Measurements from ENCODE around the gene RASSF3.
"Not testable (repeated sequence)": the region's sequence is repeated elsewhere in the genome, so short reads cannot be mapped to it uniquely, and the experiment has no call there.

The RASSF3 gene

GRCh38 chr12:64634508-64635092 is 24.3 kb downstream of the RASSF3 start:
- no peak for DNase-seq

DNA sequence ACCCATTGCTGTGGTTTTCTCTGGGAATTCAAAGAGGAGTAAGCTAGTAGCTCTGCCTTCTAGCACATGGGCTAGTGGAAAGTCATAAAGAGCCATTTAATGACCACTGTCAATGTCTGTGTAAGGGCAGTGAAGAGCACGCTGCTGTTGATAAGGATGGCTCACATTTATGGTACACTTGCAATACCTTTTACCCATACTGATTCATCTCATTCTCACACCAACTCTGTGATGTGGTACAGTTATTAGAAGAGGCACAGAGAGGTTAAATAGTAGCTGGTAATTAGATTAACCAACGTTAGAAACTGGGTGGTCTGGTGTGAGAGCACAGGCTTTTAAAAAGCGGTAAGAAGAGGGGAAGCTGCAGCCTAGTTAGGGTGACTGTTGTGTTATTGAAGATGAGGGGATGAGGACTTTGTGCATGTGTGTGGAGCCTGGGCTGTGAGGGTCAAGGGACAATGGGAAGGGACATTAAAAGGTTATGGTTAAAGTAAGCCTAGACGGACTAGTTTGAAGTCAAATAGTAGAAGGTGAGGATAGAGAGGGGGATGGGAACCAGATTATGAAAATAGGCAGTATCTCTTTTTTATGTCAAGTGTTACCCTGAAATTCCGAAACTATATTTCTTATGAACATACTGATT is 25.2 kb downstream of the RASSF3 start:
- DNase-seq: no peak

DNA sequence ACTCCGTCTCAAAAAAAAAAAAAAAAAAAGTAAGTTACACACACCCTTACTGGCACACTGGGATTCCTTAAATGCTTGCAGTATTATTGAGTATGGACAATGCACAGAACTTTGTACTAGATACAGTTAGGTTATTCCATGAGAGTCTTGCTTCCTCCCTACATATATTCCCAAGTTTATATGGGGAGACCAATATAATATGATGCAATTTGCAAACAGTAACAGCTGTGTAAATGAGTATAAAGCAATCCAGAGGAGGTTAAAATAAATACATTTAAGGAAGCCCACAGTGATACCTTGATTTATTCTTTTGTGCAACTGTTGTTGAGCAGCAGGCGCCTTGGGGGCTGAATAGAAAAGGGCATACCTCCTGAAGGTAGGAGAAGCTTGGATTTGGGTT is 26.6 kb downstream of the RASSF3 start:
- DNase-seq: no peak

GRCh38 chr12:64639466-64639865 is 29.2 kb downstream of the RASSF3 start:
- DNase-seq: no peak

DNA sequence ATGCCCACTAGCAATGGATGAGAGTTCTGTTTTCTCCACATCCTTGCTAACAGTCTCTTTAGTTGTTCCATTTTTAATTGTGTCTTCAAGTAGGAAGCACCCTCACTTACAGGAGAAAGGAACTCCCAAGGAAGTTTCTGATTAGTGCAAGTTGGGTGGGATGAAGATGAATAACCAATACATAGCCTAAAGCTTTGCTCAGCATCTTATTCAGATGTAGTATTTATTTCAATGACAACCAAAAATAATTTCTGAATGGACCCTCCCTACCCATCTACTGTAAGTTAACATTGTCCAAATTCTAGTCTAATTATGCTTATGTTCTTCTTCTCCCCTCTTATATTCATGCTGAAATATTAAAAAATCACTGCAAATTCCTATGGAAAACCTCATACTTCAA is 36.0 kb downstream of the RASSF3 start:
- DNase-seq: no peak

- no peak for DNase-seq
Observed at GRCh38 chr12:64649487-64649886, 39.2 kb downstream of the RASSF3 start.

GRCh38 chr12:64650762-64651161 is 40.5 kb downstream of the RASSF3 start:
- no peak for DNase-seq

GRCh38 chr12:64652346-64652745 is 42.1 kb downstream of the RASSF3 start:
- no peak for DNase-seq

DNA sequence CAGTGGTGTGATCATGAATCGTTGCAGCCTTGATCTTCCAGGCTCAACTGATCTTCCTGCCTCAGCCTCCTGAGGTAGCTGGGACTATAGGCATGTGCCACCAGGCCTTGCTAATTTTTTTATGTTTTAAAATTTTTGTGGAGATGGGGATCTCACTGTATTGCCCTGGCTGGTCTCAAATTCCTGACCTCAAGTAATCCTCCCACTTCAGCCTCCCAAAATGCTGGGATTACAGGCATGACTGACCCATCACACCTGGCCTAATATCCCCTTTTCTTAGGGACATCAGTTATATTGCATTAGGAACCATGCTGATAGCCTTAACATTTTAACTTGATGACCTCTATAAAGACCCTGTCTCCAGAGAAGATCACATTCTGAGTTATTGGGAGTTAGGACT is 42.8 kb downstream of the RASSF3 start:
- DNase-seq: no peak

DNA sequence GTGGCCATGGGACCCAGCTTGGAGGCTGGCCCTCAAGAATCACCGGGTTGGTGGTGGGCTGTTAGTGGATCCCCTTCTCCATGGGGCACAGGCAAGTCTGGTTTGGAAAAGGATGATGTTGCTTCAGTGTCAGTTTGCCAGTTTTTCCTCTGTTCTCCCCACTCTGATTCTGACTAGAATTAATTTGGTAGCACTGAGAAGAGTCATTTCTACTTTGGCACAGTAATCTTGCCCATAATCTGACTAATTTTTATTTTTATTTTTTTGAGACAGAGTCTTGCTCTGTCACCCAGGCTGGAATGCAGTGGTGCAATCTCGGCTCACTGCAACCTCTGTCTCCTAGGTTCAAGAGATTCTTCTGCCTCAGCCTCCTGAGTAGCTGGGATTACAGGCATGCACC is 43.6 kb downstream of the RASSF3 start:
- not testable (repeated sequence) for DNase-seq

- no peak for DNase-seq
Observed at GRCh38 chr12:64655141-64655540, 44.8 kb downstream of the RASSF3 start.

GRCh38 chr12:64656429-64656828 is 46.1 kb downstream of the RASSF3 start:
- no peak for DNase-seq

- DNase-seq: no peak
Observed at GRCh38 chr12:64658892-64659481, 48.7 kb downstream of the RASSF3 start.

DNA sequence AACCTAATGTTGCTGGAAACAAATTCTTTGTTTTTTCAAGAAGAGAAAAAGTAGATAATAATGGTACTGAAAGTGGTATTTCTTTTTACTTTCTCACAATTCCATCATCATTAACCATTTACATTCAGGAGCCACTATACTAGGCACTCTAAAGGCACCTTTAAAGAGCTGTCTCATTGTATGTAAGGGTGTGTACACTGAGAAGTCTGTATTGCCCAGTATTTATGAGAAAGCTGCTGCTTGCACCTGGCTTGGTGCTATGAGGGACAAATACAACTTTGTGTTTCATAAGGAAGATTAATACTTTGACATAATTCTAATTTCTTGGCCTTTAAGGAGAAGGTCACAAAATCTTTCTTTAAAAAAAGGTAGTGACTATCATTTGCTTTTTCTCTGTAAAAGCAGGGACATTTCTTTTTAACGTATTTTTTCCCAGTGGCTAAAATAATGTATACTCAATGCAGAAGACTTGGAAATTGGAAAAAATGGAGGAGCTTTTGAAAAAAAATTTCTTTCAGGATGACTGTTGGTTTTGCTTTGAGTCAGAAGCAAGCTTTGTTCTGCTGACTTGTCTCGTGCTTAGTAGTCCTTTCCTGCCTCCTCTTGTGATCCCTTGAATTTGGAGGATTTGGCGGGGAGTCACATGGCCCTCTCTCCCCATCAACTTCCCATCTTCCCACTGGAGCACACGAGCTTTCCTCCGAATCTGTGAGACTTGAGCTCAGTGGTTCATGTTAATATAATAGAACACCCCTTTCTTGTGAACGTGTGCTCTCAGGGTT is 50.1 kb downstream of the RASSF3 start:
- no peak for DNase-seq

DNA sequence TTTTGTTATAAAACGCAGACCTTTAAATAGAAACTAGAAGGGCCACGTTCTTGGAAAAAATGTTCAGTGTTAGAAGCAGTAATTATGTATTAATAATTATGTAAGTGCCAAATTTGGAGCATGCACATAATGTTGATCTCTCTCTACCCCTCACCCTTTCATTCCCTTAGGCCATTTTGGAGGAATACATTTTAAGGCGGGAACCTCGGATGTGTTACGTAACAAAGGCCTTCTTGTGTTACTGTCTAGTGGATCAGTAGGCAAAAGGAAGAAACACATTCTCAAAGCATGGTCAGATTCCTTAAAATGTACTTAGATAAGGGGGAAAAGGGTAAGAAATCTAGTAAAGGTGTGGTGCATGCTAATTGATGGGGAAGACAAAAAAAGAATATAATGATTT is 52.7 kb downstream of the RASSF3 start:
- no peak for DNase-seq

DNA sequence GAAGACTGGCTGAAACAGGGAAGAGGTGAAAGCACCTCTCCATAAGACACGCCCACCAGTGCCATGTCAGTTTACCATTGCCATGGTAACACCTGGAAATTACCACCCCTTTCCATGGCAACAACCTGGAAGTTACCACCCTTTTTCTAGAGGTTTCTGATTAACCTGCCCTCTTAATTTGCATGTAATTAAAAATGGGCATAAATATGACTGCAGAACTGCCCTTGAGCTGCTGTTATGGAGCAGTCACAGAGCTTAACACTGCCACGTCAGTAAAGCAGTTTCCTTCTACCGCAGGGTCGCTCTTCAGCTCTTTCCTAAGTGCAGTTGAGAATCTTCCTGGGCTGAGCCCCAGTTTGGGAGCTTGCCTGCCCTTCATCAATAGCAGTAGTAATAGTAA is 55.2 kb downstream of the RASSF3 start:
- DNase-seq: peak; percentile 50

DNA sequence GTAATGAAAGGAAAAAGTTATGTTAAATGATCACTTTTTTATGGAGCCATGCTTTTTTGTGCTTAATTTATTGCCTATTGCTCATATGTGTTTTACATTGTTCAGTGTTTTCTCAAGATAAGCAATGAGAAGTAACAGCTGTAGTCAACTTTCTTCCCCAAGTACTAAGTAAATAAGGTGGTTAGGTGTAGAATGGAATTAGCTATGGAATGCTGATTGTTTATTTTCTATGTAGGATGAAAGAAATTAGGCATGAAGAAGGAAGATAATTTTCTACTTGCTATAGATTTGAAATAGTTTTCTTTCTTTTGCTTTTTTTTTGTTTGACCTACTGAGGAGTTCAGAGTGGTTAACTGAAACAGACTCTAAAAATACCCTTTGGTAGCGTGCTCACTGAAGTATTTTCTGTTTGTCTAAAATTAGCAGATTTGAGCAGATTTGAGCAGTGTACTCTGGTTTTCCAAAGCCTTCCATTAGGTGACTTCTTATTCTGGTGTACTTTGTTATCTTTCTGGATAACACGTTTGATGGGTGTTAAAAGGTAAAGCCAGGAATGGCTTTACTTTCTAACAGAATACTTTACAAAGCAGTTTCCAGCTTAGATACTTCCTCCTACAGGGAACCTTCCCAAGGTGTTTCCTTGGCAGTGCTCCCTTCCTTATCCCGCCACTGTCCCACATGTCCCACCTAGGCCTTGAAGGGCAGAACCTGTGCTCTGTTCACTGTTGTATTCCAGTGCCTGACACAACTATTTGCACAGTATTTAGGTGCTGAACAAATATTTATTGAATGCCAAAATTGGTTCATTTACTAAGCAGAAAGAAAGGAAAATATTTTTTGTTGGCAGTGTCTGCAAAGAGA is 56.0 kb downstream of the RASSF3 start:
- DNase-seq: no peak

- DNase-seq: no peak
Observed at GRCh38 chr12:64667793-64668192, 57.5 kb downstream of the RASSF3 start.

- DNase-seq: peak; percentile 54
Observed at GRCh38 chr12:64669270-64669842, 59.1 kb downstream of the RASSF3 start.

GRCh38 chr12:64670019-64670418 is 59.7 kb downstream of the RASSF3 start:
- peak; percentile 32 for DNase-seq

DNA sequence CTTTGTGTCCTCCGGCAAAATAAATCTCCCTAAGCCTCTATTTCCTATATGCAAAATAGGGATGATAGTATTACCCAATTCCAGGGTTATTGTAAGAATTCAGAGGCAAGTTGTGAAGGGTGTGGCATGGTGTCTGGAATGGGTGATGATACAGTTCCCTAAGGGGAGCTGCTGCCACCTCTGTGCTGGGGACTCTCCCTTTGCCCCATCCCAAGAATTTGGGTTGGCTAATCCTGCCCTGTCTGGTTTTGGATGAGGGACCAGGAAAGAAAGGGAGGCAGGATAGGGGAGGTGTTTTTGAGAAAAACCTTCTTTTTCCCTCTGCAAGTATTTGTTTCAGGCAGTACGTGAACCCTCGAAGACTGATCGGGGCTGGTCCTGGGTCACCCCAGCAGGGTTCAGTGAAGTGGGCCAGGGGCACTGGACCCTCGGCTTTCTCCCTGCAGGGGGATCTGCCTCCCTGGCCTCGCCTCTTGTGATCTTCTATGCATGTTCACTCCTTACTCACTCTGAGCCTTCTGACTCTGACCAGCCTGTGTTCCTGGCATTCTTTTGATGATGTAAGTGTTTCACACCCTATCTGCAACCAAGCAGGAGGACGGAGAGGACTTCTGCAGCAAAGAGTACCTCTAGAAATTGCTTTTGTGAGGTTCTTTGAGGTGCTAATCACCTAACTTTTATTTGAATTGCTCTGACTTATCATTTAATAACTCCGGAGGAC is 60.8 kb downstream of the RASSF3 start:
- DNase-seq: peak; percentile 50

DNA sequence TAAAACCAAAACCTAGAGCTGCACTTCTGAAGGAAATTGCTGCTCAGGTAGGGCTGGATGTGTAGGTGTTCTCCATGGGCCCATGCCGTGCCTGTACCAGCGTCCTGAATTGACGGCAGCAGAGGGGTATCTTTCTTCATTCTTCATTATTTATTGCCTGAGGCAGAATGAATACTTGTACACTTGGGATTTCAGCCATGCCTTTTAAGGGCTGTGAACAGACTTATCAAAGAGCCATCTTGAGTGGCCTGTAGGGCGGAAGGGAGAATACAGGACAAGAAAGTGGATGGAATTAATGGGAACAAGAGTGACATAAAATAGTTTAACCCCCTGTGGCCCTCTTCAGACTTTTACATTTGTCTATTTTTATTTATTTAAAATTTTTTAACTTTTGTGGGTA is 61.4 kb downstream of the RASSF3 start:
- no peak for DNase-seq
